GM19455 (cell line): ENCODE results near the gene TGFA.
"Not testable (repeated sequence)": the region's sequence is repeated elsewhere in the genome, so short reads cannot be mapped to it uniquely, and the experiment has no call there.

ENCODE experiments used
- ATAC-seq: cut with Tn5 transposase; IDR thresholded peaks from one replicate; pipeline ENCODE4 v1.9.1; 2021; ENCODE audit not compliant: unreplicated experiment

Gene TGFA

DNA sequence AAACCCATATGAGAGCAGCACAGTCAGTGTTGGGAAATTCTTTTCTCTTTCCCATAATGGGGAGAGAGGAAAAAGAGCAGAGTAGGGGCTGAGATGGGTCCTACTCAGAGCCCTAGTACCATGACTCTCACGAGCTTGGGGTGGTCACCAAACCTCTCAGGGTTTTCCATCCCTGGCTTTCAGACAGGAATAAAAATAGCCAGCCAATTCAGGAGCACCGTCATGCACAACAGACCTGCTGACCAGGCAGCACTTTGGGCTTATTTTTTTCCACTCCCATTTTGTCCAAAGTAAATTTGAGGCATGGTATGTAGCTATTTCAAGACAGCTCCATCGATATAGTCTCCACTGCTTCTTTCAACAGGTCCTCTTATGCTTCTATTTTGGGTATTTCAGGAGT is 86.4 kb downstream of the TGFA start:
- ATAC-seq: no peak

DNA sequence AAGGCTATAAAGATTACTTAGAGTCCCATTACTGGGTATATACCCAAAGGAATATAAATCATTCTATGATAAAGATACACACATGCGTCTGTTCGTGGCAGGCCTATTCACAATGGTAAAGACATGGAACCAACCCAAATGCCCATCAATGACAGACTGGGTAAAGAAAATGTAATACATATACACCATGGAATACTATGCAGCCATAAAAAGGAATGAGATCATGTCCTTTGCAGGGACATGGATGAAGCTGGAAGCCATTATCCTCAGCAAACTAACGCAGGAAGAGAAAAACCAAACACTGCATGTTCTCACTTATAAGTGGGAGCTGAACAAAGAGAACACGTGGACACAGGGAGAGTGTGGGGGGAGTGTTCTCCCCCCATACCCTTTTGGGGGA is 87.0 kb downstream of the TGFA start:
- ATAC-seq: not testable (repeated sequence)

DNA sequence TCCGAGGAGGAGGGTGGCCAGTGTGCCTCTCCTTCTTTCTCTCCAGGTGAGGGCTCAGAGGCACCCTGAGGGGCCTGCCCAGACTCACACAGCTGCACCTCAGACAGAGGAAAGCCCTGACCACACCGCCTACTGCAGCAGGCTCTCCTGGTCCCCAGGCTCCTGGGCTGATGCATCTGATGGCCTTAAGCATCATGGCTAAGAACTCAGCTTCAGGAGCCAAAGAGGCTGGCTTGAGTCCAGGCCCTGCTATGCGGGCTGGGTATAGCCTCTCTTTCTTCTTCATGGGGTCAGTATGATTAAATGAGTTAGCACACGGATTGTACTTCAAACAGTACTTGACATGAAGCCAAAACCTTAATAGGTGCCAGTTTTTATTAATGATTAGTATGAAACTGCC is 89.6 kb downstream of the TGFA start:
- ATAC-seq: no peak

DNA sequence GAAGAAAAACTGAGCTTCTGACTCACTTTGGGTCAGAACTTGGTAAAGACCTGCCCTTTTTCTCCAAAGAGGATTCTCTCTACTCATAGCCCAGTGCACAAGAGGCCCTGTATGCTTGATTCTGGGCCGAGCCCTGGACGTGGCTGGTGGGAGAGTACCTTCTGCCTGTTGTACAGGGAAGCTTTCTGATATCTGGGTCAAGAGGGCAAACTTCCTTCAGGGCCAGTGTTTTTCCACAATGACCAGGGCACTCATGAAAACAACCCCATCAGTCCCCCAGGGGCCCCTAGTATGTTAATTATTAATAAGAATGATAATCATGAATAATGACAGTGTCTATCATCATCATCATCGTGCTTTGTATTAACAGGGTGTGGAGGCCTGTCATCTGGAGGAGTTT is 90.0 kb downstream of the TGFA start:
- ATAC-seq: no peak

DNA sequence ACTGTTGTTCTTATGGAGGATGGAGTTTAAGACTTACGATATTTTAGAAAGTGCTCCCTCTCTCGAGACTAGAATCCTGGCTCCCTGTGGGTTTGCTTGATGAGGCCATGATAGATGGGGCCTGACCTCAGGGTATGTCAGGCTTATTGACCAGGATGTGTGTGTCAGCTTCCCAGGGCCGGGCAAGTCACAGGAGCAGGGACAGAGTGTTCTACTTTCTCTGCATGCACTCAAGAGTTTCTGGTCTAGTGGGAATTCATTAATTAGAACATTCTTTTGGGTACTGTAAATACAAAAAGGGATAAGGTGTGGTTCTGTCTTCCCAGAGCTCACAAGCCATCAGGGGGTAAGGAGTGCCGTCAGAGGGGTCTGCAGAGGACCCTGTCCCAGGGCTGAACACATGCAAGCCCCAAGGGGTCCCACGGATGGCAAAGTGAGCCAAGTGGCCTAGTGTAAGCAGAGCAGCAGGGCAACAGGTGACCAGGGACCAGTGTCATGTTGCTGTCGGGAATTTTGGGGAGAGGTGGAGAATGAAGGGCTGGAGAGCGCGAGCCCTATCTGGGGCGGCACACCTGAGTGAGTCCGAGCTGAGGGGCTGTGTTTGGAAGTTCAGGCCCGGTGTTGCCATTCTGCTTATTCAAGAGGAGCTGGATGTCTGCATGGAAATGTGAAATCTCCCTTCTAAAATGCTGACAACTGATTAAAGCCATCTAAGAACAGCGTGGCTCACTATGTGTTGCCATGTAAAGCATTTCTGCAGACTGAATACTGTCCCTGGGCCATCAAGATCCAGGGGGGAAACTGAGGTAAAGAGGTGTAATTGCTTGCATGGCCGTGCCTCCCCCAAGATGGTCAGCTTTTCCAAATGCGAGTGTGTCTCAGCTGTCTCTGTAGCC is 91.4 kb downstream of the TGFA start:
- no peak for ATAC-seq

DNA sequence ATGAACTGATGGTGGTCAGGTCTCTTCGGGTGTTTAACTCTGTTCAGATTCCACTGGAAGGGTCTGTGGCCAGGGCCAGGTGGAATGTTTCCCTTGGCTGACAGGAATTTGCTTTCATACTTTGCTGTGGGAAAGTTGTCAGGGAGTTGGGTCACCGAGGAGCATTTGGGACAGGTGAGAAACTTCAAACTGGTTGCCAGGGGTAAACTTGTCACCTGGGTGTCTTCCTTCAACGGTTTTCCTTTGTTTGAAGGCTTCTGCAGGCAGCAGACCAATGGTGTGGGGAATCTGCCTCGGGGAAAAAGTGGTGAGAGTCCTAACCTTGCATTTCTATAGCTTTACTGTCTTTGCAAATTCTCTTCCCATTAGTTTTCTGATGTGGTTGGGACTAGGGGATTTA is 92.2 kb downstream of the TGFA start:
- no peak for ATAC-seq

DNA sequence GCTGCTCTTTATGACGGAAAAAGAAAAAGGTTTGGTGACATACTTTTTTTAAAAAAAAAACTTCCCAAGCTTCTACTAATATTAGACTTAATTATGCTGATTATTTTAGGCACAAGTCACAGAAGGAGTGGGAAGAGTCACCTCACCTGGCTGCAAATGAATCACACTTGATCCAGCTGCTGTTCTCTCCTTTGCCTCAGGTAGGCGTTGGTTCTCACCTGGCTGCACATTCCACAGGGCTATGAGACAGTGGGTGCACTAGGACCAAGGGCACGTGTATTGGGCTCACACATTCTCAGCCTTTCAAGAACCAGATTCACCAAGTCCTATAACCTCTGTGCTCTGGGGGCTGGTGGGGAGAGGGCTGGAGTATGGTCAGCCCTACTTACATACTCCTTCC is 93.3 kb downstream of the TGFA start:
- no peak for ATAC-seq

DNA sequence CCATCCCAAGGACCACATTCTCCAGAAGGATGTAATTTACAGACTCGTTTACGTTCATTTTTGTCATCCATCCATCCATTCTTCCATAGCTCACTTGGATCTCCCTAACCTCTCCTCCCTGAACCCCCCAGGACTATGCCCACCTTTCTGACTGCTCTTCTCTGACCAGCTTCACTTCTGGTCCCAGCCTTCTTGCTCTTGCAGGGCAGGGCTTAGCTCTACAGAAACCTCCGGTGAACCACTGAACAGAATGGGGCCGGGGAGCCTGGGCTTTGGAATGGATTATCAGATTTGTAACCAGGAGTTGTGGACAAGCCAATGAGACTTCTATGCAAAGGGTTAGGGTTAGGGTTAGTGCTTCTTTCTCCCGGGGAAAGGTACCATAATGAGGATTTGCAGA is 95.0 kb downstream of the TGFA start:
- ATAC-seq: no peak

DNA sequence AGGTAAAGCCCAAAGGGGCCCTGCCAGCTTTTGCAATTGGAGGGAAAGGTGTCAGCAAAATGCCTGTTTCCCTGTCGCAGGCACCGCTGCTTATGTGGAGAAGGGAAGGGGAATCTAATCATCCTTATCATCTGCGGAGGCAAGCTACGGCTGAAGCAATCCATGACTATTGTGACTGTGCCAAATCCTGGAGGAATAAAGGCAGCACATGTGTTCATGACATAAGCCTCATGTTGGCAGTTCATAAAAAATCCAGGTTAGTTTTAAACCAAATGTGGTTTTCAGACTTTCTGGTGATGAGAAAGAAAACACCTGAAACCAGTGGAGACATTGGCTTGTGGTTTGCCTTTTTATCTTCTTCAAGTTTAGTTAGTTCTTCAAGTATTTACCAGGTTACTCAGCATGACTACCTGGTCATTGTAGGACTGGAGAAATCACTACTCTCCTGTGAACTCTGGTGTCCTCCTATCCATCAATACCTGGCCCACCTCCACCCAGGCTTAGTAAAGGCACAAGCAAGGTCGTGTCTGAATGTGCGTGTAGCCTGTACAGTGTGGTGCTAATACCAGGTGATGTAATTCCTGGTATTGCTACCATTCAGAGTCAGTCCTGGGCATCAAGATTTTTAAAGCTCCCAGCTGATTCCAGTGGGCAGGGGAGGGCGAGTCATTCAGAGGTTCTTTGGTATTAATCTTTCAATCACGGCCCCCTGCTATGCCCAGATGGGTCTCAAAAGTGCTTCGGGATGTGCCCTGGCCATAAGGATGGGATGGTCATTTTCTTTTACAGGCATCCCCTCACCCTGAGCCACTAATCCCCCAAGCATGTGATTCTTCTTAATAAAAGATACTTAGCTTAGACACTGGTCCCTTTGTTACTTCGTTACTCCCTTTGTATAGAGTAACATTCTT is 96.8 kb downstream of the TGFA start:
- ATAC-seq: no peak

DNA sequence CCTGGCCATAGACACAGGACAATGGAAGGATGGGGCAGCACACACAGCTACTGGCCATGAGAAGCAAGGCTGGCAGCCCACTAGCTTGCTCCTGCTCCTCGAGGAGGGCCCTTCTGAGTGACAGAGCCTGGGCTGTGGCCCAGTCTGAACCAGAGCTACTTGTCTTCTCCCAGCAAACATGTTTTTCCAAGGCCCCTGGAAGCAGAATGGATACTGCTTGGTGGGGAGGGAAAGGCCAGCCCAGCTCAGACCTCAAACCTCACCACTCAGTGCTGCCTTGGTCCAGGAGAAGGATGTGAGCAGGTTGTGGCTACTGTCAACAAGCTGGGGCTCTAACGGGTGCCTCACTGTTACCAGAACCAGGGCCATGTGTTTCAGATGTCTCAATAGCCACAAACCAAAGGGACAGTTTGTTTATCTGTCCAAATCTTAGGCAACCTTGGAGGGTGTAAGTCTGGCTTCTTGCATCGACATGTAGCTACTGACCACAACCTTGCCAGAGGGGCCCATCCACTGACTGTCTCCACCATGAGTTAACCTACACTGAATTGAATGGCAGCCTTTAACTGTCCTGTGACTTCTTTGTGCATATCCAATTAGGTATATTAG is 98.6 kb downstream of the TGFA start:
- no peak for ATAC-seq

DNA sequence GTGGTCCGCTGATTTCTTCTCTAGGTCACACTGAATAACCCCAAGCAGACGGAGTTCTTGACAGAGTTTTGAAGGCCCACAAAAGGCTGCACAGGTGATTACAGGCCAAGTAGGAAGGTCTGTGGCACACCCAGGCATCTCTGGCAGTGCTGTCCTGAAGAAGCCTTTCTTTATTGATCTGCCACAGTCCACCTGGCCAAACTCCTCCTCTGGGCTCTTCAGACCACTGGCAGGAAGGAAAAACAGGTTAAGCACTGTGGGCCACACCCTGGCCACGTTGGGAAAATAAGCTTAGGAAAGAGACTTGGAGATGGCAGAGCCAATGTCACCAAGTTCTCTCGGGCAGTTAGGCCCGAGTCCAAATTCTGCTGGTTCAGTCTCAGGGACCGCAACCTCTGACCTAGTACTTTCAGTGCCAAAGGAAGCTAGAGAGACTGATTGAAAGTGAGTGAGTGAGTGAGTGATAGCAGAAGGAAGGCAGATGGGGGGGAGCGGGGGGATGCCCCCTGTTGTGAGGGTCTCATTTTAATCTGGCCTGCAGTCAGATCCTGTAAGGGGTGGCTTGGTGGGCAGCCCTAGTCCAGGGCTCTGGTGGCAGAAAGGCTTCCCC is 102.9 kb downstream of the TGFA start:
- ATAC-seq: no peak

DNA sequence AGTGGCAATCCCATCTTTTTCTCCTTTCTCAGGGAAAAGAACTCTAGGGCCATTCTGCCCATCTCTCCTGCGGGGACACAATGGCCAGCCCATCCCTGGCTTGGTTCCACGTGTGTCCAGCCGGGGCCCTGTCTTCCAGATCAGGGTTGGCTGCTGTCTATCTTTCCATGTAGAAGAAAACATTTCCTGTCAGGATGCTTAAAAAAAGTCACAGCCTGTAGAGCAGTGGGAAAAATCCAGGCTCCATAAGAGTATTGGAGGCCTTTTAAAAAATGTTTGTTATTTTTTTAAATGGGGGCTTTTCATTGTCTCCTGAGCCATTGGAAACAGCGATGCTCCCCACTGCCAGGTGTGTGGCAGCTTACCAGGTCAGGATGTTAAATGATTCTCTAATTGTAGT is 105.6 kb downstream of the TGFA start:
- ATAC-seq: no peak

DNA sequence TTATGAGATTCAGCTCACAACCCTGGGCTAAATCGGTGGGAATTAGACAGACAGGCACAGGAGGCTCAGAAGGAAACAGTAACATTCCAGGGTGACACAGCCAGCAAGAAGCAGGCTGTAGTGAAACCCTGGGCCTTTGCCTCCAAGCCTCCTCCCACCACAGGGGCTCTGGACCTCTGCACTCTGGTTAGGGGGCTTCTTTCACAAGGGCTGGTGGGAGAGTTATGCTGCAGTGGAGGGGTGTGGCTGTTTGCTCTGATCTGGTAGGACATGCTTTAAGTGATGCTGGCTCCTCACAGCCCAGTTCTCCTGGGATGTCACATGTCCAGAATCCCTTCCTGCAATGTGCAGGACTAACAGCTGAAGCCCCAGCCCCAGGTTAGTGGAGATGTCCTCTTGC is 109.9 kb downstream of the TGFA start:
- no peak for ATAC-seq

DNA sequence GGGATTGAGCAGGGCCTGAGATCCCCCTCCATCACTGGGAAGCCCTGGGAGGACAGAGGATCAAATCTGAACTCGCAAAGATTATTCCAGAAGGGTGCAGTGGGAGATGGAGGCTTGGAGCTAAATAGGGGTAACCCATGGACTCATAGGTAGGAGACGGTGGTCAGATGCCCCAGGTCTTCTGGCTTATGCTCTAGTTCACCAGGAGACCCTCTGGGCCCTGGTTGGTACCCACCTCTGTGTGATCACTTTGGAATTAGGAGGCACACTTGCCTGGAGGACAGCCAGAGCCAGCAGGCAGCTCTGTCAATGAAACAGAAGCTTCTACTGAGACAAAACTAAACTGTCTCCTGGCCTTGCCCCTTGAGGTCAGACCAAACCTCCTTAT is 110.6 kb downstream of the TGFA start:
- ATAC-seq: no peak

DNA sequence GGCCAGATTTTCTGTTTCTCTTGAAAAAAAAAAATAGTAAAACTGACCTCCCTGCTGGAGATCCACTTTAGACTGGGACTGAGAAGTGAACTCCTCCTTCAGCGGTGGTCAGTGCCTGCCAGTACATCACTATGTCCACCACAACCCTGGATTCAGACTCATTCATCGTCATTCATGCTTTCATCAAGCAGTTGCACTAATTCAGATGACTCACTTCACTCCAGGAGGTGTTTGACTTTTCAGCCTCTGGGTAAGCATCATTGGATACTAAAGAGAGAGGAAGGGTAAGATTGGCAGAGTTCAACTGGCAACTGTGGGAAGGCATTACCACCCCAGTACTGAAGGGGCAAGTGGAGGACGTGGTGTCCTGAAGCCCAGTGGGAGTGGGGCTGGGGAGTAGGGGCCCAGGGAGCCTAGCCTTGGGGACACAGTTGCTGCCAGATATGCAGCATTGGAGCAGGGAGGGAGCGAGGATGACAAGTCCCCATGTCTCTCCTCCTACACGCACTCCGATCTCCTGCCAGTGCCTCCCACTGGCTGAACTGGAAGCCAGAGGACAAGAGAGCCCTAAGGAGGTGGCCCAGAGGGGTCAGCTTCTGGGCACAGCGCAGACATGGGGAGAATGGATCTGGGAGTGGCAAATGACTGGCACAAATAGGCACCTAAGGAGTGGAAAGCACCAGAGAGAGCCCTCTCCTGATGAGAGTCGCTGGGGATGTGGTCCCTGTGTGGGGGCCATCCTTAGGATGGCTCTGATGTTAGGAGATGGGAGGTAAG is 111.1 kb downstream of the TGFA start:
- no peak for ATAC-seq

DNA sequence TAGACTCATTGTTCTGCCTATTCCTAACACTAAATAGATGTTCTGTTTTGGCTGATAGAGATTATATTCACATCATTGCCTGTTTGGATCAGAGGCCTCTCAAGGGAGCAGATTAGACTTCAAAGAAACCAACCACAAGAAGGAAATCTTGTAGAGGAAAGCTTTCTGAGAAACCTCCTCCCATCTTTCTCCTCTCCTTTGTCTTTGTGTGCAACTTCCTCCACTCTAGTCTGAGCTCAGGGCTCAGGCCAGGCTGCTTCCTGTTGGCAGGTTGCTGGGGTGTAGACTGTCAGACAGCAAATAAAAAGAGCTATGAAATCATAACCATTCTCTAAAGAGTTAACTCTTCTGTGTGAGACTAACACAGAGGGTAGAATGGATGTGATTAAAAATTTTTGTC is 113.0 kb downstream of the TGFA start:
- ATAC-seq: no peak

DNA sequence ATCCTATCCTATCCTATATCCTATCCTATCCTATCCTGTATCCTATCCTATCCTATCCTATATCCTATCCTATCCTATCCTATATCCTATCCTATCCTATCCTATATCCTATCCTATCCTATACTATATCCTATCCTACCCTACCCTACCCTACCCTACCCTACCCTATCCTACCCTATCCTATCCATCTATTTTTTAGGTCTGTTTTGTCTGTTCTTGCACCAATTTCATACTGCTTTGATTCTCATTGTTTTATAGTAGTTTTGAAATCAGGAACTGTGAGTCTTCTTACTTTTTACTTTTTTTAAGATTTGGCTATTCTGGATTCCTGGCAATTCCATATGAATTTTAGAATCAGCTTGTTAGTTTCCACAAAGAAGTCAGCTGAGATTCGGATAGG is 118.5 kb downstream of the TGFA start:
- ATAC-seq: no peak

DNA sequence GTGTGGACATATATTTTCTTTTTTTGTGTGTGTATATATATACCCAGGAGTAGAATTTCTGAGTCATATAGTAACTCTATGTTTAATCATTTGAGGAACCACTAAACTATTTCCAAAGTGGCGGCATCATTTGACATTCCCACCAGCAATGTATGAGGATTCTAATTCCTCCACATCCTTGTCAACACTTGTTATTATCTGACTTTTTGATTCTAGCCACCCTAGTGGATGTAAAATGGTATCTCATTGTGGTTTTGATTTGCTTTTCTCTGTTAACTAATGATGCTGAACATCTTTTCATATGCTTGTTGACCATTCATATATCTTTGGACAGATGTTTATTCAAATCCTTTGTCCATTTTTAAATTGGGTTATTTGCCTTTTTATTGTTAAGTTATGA is 120.3 kb downstream of the TGFA start:
- ATAC-seq: no peak

DNA sequence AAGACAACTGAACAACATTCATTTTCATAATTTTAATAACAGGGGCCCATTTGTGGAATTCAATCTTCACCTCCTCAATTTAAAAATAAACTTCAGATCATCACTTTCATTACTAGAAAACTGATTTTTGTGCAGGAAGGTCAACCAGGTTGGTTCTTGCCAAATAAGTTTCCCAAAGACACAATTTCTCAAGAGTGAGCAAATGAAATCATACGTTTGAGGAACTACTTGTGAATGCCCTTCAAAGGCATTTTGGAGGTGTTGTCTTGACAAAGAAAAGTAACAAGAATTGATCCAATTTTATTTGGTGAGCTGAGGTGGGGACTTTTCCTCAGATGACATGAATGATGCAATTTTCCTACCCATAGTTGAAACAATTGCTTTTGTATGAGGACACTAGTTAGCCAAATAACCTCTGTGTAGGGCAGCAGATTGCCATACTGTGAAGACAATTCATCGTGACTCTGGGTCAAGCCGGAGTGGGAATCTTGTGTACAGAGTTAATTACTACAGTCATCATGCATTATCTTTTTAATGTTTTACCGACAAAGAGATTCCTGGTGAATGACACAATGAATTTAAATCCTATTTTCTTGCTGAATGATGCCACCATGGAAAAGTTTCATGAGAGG is 121.8 kb downstream of the TGFA start:
- ATAC-seq: no peak

DNA sequence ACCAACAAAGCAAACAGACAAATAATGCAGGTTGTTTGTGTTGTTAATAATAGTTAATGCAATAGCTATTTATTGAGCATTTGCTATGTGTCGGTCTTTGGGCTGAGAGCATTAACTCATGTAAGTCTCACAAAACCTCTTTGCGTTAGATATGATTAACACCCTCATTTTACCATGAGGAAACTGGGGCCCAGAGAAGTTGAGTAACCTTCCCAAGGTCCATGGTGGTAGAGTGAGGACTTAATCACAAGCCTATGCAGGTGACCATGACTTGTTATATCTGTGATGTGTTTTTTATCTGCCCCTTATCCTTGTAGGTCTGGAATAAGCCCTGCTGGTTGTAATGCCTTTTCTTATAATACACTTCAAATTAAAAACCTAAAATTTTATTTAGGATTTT is 127.3 kb downstream of the TGFA start:
- no peak for ATAC-seq
